ENCODE data around the gene GDF3.
"Not testable (repeated sequence)": the region's sequence is repeated elsewhere in the genome, so short reads cannot be mapped to it uniquely, and the experiment has no call there.

GDF3 gene

GRCh38 chr12:7666595-7666994, 29.0 kb downstream of the GDF3 start:
- FAIRE-seq: no peak

GRCh38 chr12:7661741-7662140, 33.8 kb downstream of the GDF3 start:
- FAIRE-seq: no peak

GRCh38 chr12:7656121-7656520, 39.5 kb downstream of the GDF3 start:
- no peak for FAIRE-seq

GRCh38 chr12:7650091-7650490, 45.5 kb downstream of the GDF3 start:
- no peak for FAIRE-seq

- no peak for FAIRE-seq
Observed at GRCh38 chr12:7647071-7647470, 48.5 kb downstream of the GDF3 start.

GRCh38 chr12:7646178-7646475, 49.4 kb downstream of the GDF3 start:
- FAIRE-seq: no peak

GRCh38 chr12:7645395-7646177, 50.0 kb downstream of the GDF3 start:
- FAIRE-seq: peak; percentile 86

DNA sequence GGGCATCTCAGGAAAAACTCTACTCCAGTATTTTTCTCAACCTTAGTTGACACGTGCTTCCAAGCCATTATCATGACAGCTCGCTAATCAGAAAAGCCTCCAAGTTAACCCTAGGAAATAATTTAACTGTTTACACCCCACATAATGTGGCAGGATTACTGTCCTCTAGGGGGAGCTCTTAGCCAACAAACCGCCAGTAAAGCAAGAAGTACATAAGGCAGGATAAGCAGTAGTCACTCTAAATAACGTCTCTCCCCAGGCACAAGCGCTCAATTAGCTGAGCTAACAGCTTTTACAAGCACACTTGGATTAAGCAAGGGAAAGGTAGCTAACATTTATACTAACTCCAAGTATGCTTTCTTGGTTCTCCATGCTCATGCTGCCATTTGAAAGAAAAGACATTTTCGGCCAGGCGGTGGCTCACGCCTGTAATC, 52.7 kb downstream of the GDF3 start:
- no peak for FAIRE-seq

- no peak for FAIRE-seq
Observed at GRCh38 chr12:7642287-7642686, 53.3 kb downstream of the GDF3 start.

DNA sequence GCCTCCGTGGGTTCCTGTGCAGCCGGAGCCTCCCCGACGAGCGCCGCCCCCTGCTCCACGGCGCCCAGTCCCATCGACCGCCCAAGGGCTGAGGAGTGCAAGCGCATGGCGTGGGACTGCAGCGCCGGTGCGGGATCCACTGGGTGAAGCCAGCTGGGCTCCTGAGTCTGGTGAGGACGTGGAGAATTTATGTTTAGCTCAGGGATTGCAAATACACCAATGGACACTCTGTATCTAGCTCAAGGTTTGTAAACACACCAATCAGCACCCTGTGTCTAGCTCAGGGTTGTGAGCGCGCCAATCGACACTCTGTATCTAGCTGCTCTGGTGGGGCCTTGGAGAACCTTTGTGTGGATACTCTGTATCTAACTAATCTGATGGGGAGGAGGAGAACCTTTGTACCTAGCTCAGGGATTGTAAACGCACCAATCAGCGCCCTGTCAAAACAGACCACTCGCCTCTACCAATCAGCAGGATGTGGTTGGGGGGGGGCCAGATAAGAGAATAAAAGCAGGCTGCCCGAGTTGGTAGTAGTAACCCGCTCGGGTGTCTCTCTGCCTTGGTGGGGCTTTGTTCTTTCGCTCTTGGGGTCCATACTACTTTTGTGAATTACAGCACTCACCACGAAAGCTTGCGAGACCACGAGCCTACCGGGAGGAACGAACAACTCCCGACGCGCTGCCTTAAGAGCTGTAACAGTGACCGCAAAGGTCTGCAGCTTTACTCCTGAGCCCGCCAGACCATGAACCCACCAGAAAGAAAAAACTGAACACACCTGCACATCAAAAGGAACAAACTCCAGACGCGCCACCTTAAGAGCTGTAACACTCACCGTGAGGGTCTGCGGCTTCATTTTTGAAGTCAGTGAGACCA, 55.2 kb downstream of the GDF3 start:
- not testable (repeated sequence) for FAIRE-seq

All from TTC549 (cell line).